HG03469 (cell line): ENCODE data around the gene C1S.
"Not testable (repeated sequence)": the region's sequence is repeated elsewhere in the genome, so short reads cannot be mapped to it uniquely, and the experiment has no call there.

Source experiments
- ATAC-seq: cut with Tn5 transposase; IDR thresholded peaks from one replicate; pipeline ENCODE4 v1.9.1; 2021; ENCODE audit warnings: mild to moderate bottlenecking, moderate library complexity, moderate number of reproducible peaks; ENCODE audit not compliant: unreplicated experiment

C1S gene

DNA sequence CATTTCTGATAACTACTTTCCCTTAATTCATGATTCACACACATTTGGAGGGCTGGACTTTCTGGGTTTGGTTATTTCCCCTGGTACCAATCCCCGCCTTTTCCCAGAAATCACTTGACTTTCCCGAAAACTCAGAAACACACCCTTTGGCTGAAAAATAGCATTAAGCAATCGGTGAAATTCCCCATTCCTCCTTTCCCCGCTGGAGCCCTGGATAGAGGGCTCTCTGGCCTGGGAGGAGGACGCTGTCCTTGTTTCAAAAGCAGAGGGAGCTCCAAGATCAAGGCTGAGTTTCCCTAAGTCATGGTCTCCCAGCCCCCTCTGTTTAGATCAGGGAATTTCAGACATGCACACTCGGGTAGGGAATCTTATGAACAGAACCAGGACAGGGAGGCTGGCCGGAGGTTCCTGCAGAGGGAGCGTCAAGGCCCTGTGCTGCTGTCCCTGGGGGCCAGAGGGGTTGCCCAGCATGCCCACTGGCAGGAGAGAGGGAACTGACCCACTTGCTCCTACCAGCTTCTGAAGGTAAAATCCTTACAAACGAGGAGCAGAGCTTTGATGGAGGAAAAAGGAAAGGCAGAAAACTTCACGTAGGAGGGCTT is at the start of gene C1S:
TSS of gene C1S (plus strand) at position 366 of the 602 bp plus-strand sequence. CDS start 1,195 bp downstream, outside the sequence.
- ATAC-seq = no peak

DNA sequence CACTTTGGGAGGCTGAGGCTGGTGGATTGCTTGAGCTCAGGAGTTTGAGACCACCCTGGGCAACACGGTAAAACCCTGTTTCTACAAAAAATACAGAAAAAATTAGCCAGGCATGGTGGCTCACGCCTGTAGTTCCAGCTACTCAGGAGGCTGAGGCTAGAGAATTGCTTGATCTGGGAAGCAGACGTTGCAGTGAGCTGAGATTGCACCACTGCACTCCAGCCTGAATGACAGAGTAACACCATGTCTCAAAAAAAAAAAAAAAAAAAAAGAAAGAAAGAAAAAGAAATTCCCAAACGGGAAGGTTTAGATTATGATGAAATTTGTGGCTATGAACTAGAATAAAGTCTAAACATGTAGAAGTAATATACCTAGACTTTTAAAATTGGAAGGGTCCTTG is 49.1 kb upstream of the C1S start:
- not testable (repeated sequence) for ATAC-seq

DNA sequence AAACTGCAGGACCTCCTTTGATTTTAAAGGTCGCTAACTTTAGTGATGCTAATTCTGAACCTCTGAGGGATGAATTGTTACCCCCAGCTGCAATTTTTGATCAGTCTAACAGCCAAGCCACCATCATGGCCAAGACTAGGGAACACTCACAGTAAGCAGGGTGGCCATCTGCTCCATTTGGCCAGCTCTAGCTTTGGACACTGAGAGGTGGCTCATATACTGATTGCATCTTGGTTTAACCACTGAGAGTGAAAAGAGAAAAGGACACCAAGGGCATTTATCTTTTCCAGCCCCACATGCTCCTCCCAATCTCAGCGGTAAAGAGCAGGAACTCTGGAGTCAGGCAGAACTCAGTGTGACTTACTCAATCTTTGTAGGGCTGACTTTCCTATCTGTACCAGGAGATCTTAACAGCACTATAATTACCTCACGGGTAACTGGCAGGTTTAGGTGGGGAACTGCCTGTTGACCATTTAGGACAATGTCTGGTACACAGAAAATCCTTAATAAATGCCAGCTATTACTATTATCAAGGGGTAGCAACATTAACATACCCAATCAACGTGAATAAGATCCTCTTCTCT is 48.4 kb upstream of the C1S start:
- no peak for ATAC-seq

DNA sequence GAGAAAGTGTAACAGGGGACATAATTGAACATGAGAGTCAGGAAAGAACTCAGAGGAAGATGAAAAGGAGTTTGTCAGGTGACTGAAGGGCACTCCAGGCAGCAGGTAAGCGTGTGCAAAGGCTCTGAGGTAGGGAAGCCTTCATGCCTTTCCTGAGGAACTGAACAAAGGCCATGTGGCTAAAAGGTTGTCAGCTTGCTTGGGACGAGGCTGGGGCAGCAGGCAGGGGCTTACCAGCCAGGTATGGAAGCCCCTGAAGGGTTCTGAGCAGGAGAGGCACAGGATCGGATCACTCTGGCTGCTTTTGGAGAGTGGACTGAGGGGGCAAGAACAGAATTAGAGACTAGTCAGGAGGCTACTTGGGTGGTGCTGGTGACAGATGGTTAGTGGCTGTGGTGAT is 47.4 kb upstream of the C1S start:
- ATAC-seq = no peak

DNA sequence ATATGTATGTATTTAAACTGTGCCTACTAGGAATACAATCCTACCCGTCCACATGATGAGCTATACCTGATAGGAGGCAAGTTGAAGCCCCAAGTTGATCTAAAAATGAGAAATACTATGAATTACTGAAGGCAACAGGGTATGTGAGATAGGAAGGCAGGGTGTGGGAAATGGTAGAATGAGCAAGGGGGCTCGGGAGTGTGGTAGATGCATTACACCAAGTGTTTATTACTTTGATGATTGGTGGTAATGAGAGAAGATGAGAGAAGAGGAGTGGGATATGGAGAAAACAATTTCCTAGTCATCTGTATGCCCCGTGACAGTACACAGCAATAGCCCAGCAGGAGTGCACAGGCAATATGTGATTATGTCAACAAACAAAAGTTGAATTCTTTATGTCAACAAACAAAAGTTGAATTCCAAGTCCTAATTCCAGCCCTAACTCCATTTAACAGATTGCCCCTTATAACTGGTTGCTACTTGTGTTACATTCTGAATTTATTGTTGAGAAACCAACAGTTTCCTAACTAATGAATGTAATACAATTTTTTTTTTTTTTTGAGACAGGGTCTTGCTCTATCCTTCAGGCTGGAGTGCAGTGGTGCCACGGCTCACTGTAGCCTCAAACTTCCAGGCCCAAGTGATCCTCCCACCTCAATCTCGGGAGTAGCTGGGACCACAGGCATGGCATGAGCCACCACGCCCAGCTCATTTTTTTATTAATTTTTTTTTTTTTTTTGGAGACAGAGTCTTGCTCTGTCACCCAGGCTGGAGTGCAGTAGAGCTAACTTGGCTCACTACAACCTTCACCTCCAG is 44.8 kb upstream of the C1S start:
- no peak for ATAC-seq

DNA sequence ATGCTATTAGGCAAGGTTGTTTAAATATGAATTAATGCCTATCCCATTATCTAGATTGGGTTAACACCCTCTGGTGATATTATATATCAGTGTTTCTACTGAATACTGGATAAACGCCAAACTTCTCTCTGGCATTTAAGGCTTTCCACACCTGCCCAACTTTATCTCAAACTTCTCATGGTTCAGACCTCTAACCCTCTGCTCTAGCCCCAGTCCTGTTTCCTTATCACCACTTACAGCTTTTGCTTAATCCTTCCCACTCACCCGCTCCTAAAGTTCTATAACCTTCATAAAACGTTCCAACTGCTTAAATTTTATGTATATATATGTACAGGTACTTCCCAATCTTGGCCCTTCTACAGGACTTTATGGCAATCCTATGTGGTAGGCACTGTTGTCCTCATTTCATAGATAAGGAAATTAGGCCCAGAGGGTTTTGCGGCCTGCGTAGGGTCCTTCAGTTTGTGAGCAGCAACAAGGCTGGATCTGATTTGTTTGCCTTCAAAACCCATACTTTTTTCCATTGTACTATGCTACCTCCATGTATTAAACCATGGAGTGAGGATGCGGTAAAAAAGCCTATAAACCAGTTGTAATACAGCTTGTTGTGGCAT is 43.5 kb upstream of the C1S start:
- no peak for ATAC-seq

DNA sequence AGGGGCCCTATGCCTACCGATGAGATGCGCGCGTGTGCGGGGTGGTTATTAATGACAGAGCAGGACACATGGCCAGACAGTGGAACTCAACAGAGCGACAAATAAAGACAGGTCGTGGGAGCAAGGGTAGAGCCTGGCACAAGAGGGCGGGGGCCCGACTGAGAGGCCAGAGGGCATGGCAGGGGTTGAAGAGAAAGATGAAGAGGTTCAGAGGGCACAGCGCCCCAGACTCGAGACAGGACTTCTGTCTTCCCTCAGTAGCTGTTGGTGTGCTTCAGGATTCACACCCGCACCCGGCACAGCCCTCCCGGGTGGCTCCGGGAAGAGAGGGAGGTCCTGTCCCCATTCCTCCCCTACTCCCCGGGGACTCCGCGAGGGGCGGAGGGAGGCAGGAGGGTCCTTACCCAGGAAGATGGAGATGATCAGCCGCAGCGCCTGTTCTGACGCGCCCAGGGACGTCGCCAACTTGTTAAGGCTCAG is 42.6 kb upstream of the C1S start:
- no peak for ATAC-seq

DNA sequence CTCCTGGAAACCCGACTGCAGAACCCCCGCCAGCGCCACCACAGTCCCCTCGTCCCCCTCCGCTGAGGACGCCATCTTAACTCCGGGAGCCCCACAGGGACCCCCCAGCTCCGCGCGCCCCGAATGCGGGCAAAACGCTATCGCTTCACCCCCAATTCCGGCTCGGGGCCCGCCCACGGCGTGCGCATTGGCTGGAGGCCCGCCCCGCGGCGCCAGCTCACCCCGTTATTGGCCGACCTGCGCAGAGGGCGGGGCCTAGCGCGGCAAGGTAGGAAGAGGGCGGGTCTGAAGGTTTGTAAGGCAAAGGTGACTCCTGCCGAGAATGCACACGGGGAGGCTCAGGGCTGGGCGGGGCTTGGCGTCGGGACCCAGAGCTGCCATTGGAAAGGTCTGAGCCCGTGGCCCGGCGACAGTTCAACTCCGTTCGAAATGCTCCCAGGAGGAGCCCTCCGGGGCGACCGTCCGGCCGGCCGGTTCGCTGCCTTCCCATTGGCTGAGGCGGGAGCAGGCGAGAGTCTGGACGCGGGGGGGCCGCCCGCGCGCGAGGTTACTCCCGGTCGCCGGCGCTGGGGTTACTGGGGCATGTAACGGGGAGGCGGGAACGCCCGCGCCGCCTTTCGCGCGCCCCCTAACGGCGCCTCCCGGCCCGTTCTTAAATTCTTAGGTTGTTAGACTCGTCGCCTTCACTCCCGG is 42.0 kb upstream of the C1S start, which contains the start of gene LPCAT3:
TSS of gene LPCAT3 (minus strand) at position 127 of the 693 bp plus-strand sequence. CDS start at position 75, 52 bp downstream.
- ATAC-seq = peak; percentile 72

DNA sequence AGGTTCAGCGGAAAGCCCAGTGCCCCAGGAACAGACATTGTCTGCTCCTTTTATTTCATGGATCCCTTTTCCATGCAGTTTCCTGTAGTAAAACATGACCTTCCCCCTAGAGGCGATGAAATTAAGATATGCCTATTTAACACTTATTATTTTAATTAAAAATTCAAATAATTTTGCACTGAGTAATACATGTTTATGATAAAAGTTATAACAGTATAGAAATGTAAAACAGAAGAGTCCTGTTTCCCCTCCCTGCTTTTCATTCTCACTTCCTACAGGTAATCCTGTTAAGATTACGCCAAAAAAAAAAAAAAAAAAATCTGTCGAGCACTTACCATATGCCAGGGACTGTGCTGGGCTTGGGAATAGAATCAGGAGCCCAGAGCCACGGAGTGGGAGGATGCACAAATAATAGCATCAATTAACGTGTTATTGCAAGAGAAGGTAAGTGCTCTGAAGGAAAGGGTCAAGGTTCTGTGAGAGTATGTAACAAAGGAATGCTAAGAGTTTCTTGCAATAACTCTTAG is 41.4 kb upstream of the C1S start:
- ATAC-seq = no peak

DNA sequence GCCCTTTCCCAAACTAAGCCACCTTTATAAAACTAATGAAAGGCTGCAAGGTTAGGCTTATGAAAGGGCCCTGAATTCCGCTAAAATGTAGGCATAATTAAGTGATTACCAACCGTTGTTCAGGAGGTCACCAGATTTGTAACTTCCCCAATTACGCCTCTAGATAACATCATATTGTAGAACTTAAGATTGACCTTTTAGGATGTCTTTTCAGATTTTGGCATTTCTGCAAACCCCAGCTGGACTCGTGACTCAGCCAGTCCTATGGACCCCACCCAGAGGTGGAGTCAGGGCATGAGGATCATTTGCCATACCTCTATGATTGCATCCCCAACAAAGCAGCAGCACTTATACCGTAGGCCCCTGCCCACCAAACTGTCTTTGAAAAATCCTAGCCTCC is 38.6 kb upstream of the C1S start:
- no peak for ATAC-seq

DNA sequence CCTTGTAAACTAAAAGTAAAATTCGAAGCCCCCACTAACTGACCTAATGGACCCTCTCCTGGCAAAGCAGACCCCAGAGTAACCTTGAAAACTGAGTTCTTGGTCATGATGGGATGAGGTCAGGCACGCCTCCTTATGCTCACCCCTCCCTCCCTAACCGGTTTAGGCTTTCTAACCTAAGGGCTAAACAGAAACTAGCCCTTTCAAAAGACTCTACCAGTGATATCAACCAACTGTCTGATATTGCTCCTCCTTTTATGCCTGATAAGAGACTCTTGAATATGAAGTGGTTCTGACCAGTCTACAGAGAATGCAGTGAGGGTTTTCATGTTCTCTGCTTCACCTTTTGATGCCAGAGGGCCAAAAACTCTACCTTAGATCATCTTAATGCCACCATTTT is 37.4 kb upstream of the C1S start:
- ATAC-seq = no peak

DNA sequence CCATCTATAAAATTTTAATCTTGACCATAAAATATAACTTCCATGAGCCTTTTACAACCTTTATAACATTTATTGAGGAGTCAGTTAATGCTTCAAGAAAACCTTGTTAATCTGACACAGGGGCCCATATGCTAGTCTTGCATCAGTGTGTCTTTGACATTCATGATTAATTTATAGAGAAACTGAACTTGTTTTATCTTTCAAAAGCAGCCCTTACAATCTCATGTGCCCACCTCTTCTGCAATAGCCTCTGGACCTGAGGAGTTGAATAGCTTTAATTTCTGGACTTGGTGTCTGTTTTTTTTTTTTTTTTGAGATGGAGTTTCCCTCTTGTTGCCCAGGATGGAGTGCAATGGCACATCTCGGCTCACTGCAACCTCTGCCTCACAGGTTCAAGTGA is 33.7 kb upstream of the C1S start:
- no peak for ATAC-seq

DNA sequence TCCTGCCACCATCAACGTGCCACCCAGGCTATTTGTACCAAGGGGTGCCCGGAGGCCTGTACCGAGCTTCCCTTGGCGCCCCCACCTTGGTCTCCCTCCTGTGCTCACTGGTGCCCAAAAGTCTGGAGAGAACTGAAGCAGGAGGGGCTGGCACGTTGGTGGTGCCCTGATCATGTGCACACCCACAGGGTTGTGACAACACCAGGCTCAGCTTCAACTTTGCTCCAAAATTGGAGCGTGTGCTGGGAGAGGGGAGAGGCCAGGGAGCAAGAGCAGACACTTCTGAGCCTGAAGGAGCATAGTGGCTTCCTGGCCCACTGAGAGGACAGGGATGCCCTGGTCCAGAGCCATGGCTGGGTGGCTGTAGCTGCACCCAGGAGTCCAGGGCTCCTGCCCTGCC is 29.2 kb upstream of the C1S start:
- no peak for ATAC-seq

DNA sequence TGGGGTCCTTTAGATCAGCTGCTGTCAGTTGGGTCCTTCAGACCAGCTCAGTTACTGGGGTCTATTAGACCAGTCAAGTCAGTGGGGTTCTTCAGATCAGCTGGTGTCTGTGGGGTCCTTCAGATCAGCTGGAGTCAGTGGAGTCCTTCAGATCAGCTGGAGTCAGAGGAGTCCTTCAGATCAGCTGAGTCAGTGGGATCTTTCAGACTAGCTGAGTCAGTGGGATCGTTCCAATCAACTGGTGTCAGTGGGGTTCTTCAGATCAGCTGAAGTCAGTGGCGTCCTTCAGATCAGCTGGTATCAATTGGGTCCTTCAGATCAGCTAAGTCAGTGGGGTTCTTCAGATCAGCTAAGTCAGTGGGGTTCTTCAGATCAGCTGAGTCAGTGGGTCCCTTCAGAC is 27.5 kb upstream of the C1S start:
- no peak for ATAC-seq

DNA sequence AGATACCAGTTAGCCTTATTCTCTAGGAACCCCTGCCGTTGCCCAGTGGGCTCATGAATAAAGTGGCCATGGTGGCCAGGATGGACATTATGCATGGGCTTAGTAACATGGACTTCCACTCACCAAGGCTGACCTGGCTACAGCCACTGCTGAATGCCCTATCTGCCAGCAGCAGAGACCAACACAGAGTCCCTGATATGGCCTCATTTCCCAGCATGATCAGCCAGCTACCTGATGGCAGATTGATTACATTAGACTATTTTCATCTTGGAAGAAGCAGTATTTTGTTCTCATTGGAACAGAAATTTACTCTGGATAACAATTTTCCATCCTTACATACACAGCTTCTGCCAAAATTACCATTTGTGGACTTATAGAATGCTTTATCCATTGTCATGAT is 26.1 kb upstream of the C1S start:
- no peak for ATAC-seq

DNA sequence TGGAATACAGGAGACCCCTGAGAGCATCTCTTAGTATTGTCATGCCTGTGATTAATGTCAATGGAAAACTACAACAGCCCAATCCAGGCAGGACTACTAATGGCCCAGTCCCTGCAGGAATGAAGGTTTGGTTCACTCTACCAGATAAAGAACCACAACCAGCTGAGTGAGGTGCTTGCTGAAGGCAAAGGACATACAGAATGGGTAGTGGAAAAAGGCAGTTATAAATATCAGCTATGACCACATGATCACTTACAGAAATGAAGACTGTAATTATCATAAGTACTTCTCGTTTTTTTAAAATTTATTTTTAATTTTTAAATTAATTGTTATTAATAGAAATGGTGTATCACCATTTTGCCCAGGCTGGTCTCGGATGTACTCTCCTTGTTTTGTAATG is 25.1 kb upstream of the C1S start:
- ATAC-seq = no peak

DNA sequence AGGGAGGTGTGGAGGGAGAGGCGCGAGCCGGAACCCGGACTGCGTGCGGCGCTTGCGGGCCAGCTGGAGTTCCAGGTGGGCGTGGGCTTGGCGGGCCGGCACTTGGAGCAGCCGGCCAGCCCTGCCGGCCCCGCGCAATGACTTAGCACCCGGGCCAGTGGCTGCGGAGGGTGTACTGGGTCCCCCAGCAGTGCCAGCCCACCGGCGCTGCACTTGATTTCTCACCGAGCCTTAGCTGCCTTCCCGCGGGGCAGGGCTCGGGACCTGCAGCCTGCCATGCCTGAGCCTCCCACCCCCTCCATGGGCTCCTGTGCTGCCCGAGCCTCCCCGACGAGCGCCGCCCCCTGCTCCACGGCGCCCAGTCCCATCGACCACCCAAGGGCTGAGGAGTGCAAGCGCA is 23.1 kb upstream of the C1S start:
- ATAC-seq = not testable (repeated sequence)

DNA sequence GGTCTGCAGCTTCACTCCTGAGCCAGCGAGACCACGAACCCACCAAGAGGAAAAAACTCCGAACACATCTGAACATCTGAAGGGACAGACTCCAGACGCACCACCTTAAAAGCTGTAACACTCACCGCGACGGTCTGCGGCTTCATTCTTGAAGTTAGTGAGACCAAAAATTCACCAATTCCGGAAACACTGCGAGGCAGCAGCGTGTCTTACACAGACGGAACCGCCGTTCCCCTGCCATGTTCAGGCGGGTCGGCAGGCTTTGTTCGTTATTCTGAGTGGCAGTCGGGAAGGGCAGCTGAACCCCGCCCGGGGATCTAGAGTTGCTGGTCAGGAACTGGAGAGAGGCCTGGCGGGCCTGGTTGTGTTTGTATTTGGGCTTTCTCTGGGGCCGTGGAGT is 21.9 kb upstream of the C1S start:
- ATAC-seq = no peak

DNA sequence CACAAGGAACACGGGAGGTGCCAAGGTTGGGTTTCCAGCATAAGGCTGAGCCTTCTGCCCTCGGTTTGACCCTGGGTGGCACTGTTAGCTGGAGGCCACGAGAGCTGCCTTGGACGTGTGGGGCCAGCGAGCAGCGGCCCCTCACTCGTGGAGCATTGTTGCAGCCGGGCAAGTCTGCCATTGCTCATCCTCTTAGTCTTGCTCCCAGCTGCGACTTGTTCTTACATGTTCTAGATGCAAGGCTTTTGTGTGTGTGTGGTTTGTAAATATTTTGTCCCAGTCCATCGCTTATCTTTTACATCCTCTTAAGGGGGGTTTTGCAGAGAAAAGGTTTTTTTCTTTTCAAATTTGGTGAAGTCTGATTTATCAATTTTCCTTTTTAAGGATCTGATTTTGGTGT is 21.1 kb upstream of the C1S start:
- no peak for ATAC-seq

DNA sequence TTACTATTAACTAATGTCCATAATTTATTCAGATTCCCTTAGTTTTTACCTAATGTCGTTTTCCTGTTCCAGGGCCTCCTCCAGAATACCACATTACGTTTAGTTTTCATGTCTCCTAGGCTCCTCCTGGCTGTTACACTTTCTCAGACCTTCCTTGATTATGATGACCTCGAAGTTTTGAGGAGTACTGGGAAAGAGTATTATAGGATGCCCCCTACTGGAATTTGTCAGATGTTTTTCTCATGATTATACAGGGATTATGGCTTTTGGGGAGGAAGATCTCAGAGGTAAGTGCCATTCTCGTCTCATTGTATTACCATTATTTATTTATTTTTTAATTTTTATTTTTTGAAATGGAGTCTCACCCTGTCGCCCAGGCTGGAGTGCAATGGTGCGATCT is 17.7 kb upstream of the C1S start:
- no peak for ATAC-seq

DNA sequence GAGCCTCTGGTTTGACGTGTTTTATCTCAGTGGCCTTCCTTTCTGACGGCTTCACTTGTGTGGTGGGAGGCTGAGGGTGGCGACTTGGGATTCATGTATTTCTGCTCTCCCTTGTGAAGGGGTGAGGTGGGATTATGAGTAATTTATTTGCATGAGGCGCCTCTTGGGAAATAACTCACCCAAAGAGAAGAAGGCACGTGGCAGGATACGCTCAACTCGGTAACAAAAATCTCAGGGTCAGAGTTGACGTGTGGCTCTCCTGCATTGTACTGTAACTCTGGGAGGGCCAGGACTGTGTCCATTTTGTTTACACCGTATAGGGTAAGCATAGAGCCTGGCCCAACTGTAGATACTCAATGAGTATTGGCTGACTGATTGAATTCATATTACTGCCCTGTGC is 14.6 kb upstream of the C1S start:
- ATAC-seq = no peak
